Mucosa of stomach (tissue), 1 donor: ENCODE measurements around the gene CBLC.
A peak's percentile ranks its signal among the peaks of the same experiment; 100 is the strongest.

ENCODE experiments used
- H3K27me3 ChIP-seq: one replicate; pipeline ENCODE4 v1.7.0; 2013; ENCODE audit warnings: mild to moderate bottlenecking, low read length; ENCODE audit not compliant: control insufficient read depth, insufficient read depth
- H3K36me3 ChIP-seq: one replicate; pipeline ENCODE4 v1.7.0; 2013; ENCODE audit warnings: low read length; ENCODE audit not compliant: control insufficient read depth, insufficient read depth
- H3K4me1 ChIP-seq: one replicate; pipeline ENCODE4 v1.7.0; 2013; ENCODE audit warnings: mild to moderate bottlenecking, low read length; ENCODE audit not compliant: control insufficient read depth, insufficient read depth
- H3K4me3 ChIP-seq: one replicate; pipeline ENCODE4 v1.7.0; 2013; ENCODE audit warnings: low read length
- H3K9ac ChIP-seq: one replicate; pipeline ENCODE4 v1.7.0; 2013; ENCODE audit warnings: mild to moderate bottlenecking, low read length, moderate library complexity
- H3K9me3 ChIP-seq: one replicate; pipeline ENCODE4 v1.7.0; 2013; ENCODE audit warnings: mild to moderate bottlenecking, low read length, moderate library complexity; ENCODE audit not compliant: control insufficient read depth
- donor health status: Pancreatic carcinoma.

Gene CBLC

DNA sequence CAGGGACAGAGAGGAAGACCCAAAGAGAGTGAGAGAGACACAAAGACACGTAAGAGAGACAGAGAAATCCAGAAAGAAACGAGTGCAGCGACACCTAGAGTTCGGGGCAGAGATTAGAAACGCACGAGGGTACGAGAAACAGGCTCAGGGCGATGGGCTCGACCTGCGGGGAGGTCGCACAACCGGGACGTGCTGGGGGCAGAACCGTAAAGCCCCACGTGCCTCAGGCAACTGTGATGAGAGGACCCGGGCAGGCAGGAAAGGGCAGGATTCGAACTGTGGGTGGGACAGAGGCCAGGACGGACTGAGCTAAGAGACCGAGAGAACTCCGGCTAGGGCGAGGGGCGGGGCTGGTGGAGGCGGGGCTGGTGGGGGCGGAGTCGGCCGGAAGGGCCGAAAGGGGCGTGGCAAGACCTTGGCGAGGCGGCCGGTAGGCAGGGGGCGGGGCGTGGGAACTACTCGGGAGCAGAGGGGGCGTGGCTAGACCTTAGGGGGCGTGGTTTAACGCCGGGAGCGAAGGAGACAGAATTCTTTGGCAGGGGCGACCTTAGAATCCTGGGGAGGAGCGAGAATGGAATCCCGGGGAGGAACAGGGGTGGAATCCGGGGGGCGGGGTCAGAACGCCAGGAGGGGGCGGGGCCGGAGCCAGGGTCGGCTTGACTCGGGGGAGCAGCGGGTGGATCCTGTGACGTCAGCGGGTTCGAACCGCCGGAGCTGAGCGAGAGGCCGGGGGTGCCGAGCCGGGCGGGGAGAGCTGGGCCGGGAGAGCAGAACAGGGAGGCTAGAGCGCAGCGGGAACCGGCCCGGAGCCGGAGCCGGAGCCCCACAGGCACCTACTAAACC is 68.1 kb downstream of the CBLC start, which contains the start of gene NECTIN2:
Gene NECTIN2, plus strand, starts transcription at position 686 of the 843 bp plus-strand sequence. CDS start 229 bp downstream, outside the sequence.
- Histone ChIP-seq H3K4me3 (peak within 1 kb of the TSS; percentile 78), H3K27me3 (no peaks in the 10 kb centered on the region), H3K9me3 (no peaks in the 10 kb centered on the region), H3K4me1 (peaks cover 45% of the 10 kb centered on the region), H3K9ac (peak within 1 kb of the TSS; percentile 98), H3K36me3 (no peaks in the 10 kb centered on the region)

- Histone ChIP-seq H3K27me3 (no peaks in the 10 kb centered on the region), H3K4me3 (peak overlapping the region; percentile 78), H3K4me1 (peaks cover 47% of the 10 kb centered on the region), H3K9ac (peak overlapping the region; percentile 98), H3K36me3 (no peaks in the 10 kb centered on the region), H3K9me3 (no peaks in the 10 kb centered on the region)
Measured at GRCh38 chr19:44846455-44847143, 68.9 kb downstream of the CBLC start.

DNA sequence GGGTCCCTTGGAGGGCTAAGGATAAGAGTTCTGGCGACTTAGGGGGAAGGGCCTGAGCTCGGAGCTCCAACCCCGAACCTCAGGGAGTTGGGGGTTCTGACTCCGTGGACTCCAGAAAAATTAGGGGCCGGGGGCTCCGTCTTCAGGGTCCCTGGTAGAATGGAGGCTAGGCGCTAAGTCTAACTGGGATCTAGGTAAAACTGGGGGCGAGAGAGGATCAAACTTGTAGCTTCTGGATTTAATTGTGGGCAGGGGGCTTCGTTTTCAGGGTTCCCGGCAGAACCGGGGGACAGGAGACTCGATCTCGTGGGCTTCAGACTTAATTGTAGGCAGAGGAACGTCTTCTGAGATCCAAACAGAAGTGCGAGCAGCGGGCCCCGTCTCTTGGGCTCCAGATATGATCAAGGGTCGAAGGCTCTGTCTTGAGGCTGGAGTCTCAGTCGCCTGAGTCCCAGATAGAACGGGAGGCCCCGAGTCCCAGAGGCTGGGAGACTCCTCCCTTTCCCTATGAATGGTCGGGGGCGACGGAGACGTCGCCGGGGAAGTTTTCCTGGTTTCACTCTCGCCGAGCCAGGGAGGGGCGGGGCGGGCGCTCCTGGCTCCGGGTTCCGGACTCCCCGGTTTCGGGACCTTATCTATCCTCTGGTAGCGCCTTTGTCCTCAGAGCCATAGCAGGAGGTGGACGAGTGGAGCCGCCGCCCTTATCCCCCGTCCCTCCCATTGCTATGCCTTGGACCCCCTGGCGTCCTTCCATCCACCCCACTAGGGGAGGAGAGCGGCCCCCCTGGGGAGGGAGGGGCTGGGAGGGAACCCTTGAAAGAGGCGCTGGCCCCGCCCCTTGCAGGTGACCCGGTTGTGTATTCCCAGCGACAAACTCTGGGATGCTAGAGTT is 69.7 kb downstream of the CBLC start:
- Histone ChIP-seq H3K27me3 (no peaks in the 10 kb centered on the region), H3K36me3 (no peaks in the 10 kb centered on the region), H3K4me1 (peaks cover 48% of the 10 kb centered on the region), H3K4me3 (peak overlapping the region; percentile 78), H3K9ac (peak overlapping the region; percentile 98), H3K9me3 (no peaks in the 10 kb centered on the region)

GRCh38 chr19:44848036-44848811 is 70.5 kb downstream of the CBLC start:
- H3K27me3 ChIP-seq: no peaks in the 10 kb centered on the region
- no peaks in the 10 kb centered on the region for H3K9me3 ChIP-seq
- H3K36me3 ChIP-seq: no peaks in the 10 kb centered on the region
- H3K9ac ChIP-seq: peak overlapping the region; percentile 98
- H3K4me3 ChIP-seq: peak overlapping the region; percentile 78
- peaks cover 52% of the 10 kb centered on the region for H3K4me1 ChIP-seq

DNA sequence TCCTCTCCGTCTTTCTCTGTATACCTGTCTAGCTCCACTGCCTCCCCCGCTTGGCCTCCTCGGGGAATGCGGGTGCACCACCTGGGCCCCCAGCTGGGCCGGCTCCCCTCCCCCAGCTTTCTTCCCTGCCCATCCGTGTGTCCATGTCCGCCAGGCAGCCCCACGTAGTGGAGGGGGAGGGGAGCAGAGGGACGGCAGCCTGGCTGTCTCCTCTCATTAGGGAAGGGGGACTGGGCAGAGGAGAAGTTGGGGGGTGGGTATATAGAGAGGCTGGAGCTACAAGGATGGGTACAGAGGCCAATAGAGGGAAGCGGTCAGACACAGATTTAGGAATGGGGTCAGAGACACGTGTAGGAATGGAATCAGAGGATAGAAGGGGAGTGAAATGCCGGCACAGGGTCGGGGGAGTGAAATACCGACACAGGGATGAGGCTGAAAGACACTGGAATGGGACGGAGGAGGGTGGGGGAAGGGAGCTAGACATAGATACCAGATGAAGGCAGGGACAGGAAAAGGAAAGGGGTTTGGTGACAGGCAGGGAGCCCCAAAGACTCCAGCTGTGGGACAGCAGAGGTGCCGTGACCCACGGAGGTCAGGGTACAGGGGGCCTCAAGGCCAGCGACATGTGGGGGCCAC is 71.2 kb downstream of the CBLC start:
- peaks cover 52% of the 10 kb centered on the region for H3K4me1 ChIP-seq
- no peaks in the 10 kb centered on the region for H3K9me3 ChIP-seq
- no peak overlapping the region for H3K4me3 ChIP-seq
- no peaks in the 10 kb centered on the region for H3K36me3 ChIP-seq
- peak overlapping the region; percentile 98 for H3K9ac ChIP-seq
- H3K27me3 ChIP-seq: no peaks in the 10 kb centered on the region
